GM13976 (cell line): ENCODE results near the gene TMUB1.
A peak's percentile ranks its signal among the peaks of the same experiment; 100 is the strongest.

ENCODE experiments used
- DNase-seq: peaks from one replicate; pipeline ENCODE4 v3.0.0; 2012; ENCODE audit warnings: low spot score
- in situ Hi-C: fragments of 300-500 bp; cut with MboI; formaldehyde crosslinking; loops from one replicate; pipeline ENCODE4 v1.12.0; 2022; ENCODE audit warnings: low sequenced_read_pairs, mixed read lengths, inconsistent platforms; ENCODE audit not compliant: unreplicated experiment
- TF ChIP-seq, protein P1 (sequence below): IDR thresholded peaks from 2 replicates; pipeline ENCODE4 v1.5.1; 2012; ENCODE audit warnings: borderline replicate concordance, mild to moderate bottlenecking; ENCODE audit not compliant: insufficient read depth; ENCODE audit errors: extremely low read depth, missing control alignments, control extremely low read depth

TMUB1 gene

DNA sequence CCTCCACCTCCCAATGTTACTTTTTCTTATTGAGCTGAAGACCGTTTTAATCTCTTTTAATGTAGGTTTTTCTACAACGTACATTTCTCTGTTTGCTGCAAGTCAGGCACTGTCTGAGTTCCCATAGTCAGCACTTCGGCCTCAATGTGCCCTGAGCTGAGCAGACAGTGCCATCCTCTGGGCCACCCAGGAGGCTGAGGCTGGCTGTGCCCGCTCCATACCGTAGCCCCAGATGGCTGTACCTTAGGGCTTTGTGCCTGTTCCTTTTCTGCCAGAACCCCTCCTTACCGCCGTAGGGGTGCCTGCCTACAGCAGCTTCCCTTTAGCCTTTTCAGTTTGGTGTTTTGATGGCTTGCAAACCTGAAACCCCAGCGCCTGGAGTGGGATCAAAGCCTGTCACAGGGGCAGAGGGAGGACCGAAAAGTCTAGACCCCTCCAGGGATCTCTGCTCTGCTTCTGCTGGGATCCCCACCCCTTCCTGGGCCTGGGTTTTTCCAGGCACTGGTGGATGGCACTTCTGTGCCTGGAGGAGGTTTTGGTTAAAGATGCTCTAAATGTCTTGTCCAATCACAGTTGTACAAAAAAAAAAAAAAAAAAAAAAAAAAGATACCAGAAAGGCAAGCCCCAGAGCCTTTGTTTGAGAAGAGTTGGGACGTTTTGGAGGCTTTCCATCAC, 12.0 kb upstream of the TMUB1 start:
- TF ChIP-seq, protein P1, sequence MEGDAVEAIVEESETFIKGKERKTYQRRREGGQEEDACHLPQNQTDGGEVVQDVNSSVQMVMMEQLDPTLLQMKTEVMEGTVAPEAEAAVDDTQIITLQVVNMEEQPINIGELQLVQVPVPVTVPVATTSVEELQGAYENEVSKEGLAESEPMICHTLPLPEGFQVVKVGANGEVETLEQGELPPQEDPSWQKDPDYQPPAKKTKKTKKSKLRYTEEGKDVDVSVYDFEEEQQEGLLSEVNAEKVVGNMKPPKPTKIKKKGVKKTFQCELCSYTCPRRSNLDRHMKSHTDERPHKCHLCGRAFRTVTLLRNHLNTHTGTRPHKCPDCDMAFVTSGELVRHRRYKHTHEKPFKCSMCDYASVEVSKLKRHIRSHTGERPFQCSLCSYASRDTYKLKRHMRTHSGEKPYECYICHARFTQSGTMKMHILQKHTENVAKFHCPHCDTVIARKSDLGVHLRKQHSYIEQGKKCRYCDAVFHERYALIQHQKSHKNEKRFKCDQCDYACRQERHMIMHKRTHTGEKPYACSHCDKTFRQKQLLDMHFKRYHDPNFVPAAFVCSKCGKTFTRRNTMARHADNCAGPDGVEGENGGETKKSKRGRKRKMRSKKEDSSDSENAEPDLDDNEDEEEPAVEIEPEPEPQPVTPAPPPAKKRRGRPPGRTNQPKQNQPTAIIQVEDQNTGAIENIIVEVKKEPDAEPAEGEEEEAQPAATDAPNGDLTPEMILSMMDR, result no peak
- in situ Hi-C loops, result no loop called here
- DNase-seq, result no peak

DNA sequence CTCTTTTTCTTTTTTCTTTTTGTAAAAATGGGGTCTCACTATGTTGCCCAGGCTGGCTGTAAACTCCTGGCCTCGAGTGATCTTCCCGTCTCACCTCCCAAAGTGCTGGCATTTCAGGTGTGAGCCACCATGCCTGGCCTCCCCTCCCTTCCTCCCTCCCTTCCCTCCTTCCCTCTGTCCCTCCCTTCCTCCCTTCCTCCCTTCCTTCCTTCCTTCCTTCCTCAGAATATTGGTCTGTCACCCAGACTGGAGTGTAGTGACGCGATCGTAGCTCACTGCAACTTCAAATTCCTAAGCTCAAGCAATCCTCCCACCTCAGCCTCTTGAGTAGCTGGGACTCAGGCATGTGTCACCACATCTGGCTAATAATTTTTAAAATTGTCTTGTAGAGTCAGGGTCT, 11.4 kb upstream of the TMUB1 start:
- in situ Hi-C loops, result no loop called here
- no peak for DNase-seq
- TF ChIP-seq, protein P1, result no peak

DNA sequence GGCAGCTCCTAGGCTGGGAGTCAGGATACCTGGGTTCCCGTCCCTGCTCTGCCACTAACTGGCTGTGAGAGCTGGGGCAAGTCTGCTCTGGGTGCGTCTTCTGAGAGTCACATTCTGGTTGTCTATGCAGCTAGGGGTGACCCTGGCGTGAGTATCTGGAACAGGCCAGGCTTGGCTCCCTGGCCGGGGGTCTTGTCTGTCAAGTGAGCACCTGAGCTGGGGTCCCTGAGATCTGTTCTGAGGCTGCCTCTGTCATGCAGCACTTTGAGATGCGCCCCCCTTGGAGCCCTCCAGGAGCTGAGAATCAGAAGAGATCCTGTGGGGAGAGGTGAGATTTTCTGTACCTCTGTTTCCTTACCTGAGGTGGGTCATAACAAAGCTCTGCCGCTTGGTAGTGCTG, 10.5 kb upstream of the TMUB1 start:
- DNase-seq, result no peak
- TF ChIP-seq, protein P1, result no peak
- in situ Hi-C loops, result no loop called here

DNA sequence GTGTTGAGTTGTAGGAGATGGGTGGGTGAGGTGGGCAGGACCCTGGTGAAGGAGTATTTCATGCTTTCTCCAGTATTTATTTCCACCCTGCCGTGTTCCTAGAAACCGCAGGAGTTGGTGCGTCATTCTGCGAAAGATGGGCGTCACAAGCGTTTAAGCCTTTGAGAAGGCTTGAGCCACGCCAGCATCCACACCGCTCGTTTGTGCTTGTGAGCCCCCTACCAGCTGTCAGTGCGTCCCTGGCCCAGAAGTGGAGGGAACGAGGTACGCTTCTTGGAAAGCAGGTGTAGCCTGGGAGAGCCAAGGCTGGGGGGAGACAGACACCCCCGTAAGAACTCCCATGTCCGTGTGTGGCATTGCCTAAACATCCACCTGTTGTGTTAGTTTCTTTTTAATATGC, 8.7 kb upstream of the TMUB1 start:
- in situ Hi-C loops, result no loop called here
- DNase-seq, result no peak
- TF ChIP-seq, protein P1, result no peak

DNA sequence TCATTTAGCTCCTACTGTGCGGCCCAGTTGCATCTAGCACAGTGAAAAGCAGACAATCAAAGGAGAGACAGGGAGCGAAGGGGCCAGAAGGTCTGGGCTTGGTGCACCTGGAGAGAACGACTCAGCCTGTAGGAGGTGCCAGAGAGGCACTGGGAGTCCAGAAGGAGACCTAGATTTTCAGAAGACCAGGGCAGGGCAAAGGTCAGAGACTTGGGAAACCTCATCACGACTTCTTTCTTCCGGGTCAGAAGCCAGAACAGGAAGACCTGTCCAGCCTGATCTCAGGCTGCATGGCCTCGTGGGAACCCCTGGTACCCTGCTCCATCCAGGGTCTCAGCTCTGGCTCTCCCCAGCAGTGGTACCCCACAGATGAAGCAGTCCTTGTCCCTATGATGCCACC, 8.1 kb upstream of the TMUB1 start:
- in situ Hi-C loops, result no loop called here
- DNase-seq, result no peak
- TF ChIP-seq, protein P1, result peak; percentile 59

DNA sequence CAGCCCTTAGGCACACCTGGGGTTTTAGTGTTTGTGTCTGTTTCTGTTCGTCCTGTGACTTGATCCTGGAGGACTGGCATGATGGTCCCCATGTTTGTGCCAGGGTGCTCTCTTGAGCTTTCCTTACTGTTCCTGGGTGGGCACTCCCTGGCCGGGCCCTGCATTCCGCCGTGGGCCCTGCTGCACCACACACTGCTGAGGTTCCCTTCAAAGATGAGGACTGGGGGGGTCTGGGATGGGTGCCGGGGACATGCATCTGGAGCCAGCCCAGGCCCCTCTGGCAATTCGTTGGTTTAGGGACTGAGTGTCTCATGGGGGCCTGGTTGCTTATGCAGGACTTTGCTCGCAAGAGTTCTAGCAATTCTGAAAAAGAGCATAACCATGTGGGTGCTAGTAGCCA, 7.7 kb upstream of the TMUB1 start:
- in situ Hi-C loops, result no loop called here
- no peak for DNase-seq
- TF ChIP-seq, protein P1, result no peak
